ENCODE data around the gene ITGA4. TPM values are rescaled to one million over a fixed set of nuclear protein-coding genes. Genes with fewer than 3 reads are reported as not detected.

The ITGA4 gene
- polyA plus RNA-seq, 2 of the 4 experiments (the other 2 are of a cell fraction) = 1.7 to 2.5 TPM

GRCh38 chr2:181483876-181484275 lies 26.7 kb downstream of the ITGA4 start (continued):
- TF ChIP-seq ELK1 (IDR thresholded peaks at IDR 0.05; ENCODE audit: low read depth, low read length) = no peak
- no peak for TF ChIP-seq HEYL (CRISPR knock-in tag; IDR thresholded peaks at IDR 0.05)
- no peak for TF ChIP-seq POLR2AphosphoS2 (conservative IDR thresholded peaks at IDR 0.05; ENCODE audit: low read length)
- no peak for TF ChIP-seq NFE2L2 (conservative IDR thresholded peaks at IDR 0.05; ENCODE audit: low read length)
- no peak for TF ChIP-seq PHF8 (IDR thresholded peaks at IDR 0.05; ENCODE audit: borderline replicate concordance, low read depth)
- no peak for TF ChIP-seq RCOR1 (IDR thresholded peaks at IDR 0.05; ENCODE audit: low read depth, low read length)
- TF ChIP-seq CEBPB (IDR thresholded peaks at IDR 0.05) = no peak
- TF ChIP-seq RNF2 (IDR thresholded peaks at IDR 0.05; ENCODE audit: borderline replicate concordance, low read depth) = no peak
- no peak for TF ChIP-seq ZC3H11A (IDR thresholded peaks at IDR 0.05)
- TF ChIP-seq CHD2 (IDR thresholded peaks at IDR 0.05; ENCODE audit: low read length, partially characterized antibody) = no peak
- TF ChIP-seq TFCP2L1 (CRISPR knock-in tag; IDR thresholded peaks at IDR 0.05) = no peak

- WGBS (ENCODE audit: missing lambda C conversion rate) = 49% methylated on average over 5 of the region's 5 CpGs
- no peak for TF ChIP-seq CEBPB (IDR thresholded peaks at IDR 0.05)
- TF ChIP-seq TP53 (CRISPR knock-in tag; IDR thresholded peaks at IDR 0.05) = no peak
- no peak for TF ChIP-seq ATOH8 (CRISPR knock-in tag; IDR thresholded peaks at IDR 0.05; ENCODE audit: low read depth)
- no peak for TF ChIP-seq EHMT2 (IDR thresholded peaks at IDR 0.05; ENCODE audit: low read depth)
- no peak for TF ChIP-seq CHD2 (IDR thresholded peaks at IDR 0.05; ENCODE audit: low read length, partially characterized antibody)
- no peak for TF ChIP-seq BHLHE40 (IDR thresholded peaks at IDR 0.05; ENCODE audit: low read depth, low read length)
- no peak for TF ChIP-seq SREBF2 (IDR thresholded peaks at IDR 0.05)
- TF ChIP-seq NFE2L2 (conservative IDR thresholded peaks at IDR 0.05; ENCODE audit: low read length) = no peak
- no peak for TF ChIP-seq HEYL (CRISPR knock-in tag; IDR thresholded peaks at IDR 0.05)
- TF ChIP-seq SMC3 (IDR thresholded peaks at IDR 0.05) = no peak
- no peak for TF ChIP-seq KDM5A (IDR thresholded peaks at IDR 0.05)
- TF ChIP-seq CTCF (IDR thresholded peaks at IDR 0.05) = no peak
- no peak for TF ChIP-seq REST (IDR thresholded peaks at IDR 0.05)
- no peak for TF ChIP-seq CHD4 (IDR thresholded peaks at IDR 0.05; ENCODE audit: borderline replicate concordance)
- TF ChIP-seq HOXA7 (CRISPR knock-in tag; IDR thresholded peaks at IDR 0.05) = no peak
- no peak for TF ChIP-seq NR3C1 (IDR thresholded peaks at IDR 0.05)
- TF ChIP-seq CBX8 (IDR thresholded peaks at IDR 0.05) = no peak
- no peak for TF ChIP-seq KDM1A (IDR thresholded peaks at IDR 0.05; ENCODE audit: low read depth)
- no peak overlapping the region for H3K4me3 ChIP-seq
- ChIA-PET POLR2A (no interaction called here), CTCF (interaction anchor here (1.0 to 3.4 kb wide), 2 partner anchors 18 to 230 kb away, joined by 4 to 18 read pairs; no protein-coding TSS in a partner anchor)
- no peaks in the 10 kb centered on the region for H3K9me3 ChIP-seq
- H3K4me1 ChIP-seq = no peaks in the 10 kb centered on the region
- ATAC-seq (no peak), FAIRE-seq (no peak), DNase-seq (ENCODE audit: low read depth in 1 of 2, low spot score in 1 of 2) (no peak)
- no peak overlapping the region for H3K4me2 ChIP-seq
- H3K27ac ChIP-seq = no peak overlapping the region
Measured at GRCh38 chr2:181484851-181485637, 27.9 kb downstream of the ITGA4 start.

Data from A549 (cell line).